GM12872 (cell line): Measurements from ENCODE around the gene HTR1E.

Experiments
- TF ChIP-seq, protein P1 (sequence below): IDR thresholded peaks from 3 replicates; pipeline ENCODE4 v1.5.1; 2011; ENCODE audit warnings: low read depth, mild to moderate bottlenecking, low read length, moderate library complexity; ENCODE audit not compliant: insufficient read depth

HTR1E gene

DNA sequence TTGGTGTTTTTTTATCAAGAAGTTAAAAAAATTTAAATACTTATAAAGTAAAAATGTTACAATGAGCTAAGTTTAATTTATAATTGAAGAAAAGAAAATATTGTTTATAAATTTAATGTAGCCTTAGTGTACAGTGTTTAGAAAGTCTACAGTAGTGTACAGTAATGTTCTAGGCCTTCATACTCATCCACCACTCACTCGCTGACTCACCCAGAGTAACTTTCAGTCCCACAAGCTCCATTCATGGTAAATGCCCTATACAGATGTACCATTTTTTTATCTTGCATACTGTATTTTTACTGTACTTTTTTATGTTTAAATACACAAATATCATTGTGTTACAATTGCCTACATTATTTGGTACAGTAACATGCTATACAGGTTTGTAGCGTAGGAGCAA, 26.0 kb downstream of the HTR1E start:
- TF ChIP-seq, protein P1, sequence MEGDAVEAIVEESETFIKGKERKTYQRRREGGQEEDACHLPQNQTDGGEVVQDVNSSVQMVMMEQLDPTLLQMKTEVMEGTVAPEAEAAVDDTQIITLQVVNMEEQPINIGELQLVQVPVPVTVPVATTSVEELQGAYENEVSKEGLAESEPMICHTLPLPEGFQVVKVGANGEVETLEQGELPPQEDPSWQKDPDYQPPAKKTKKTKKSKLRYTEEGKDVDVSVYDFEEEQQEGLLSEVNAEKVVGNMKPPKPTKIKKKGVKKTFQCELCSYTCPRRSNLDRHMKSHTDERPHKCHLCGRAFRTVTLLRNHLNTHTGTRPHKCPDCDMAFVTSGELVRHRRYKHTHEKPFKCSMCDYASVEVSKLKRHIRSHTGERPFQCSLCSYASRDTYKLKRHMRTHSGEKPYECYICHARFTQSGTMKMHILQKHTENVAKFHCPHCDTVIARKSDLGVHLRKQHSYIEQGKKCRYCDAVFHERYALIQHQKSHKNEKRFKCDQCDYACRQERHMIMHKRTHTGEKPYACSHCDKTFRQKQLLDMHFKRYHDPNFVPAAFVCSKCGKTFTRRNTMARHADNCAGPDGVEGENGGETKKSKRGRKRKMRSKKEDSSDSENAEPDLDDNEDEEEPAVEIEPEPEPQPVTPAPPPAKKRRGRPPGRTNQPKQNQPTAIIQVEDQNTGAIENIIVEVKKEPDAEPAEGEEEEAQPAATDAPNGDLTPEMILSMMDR = no peak

DNA sequence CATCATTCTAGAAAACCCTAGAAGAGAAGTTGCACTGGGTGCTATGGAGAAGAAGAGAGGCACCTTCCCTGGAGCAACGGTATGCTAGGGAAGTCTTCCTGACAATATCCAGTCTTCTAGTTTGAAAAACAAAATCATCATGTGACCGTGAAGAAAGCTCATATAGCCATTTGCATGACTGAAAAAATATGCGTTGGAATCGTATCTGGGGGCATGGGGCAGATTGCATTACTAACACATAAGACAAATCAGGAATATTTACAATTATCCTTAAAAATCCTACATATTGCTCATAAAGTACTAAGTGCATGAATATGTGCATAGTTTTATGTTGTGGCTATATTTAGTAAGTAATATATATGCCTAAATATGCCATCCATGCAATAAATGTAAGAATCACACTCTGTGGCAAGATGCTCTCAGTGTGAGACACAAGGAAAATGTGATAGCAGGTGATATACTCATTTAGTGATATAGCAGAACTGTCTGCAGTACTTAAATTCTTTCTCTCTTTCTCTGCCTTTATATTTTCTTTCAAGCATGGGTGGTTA, 26.8 kb downstream of the HTR1E start:
- TF ChIP-seq, protein P1 = no peak

DNA sequence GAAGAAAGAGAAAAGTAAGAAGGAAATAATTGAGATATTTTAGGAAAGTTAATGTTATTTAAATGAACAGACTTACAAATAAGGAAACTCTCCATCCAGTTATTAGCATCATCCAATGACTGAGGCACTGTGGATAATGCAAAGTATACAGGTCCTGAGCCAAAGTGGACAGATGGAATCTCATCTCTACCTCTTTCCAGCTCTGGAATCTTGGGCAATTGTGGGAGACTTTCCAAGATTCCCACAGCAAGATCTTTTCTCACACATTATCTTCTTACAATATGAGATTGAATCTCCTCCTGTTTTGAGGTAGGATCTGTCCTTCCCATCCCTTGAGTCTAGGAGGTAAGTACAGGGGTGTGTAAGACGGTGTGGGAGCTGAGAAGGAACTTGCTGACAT, 28.9 kb downstream of the HTR1E start:
- TF ChIP-seq, protein P1 = no peak

DNA sequence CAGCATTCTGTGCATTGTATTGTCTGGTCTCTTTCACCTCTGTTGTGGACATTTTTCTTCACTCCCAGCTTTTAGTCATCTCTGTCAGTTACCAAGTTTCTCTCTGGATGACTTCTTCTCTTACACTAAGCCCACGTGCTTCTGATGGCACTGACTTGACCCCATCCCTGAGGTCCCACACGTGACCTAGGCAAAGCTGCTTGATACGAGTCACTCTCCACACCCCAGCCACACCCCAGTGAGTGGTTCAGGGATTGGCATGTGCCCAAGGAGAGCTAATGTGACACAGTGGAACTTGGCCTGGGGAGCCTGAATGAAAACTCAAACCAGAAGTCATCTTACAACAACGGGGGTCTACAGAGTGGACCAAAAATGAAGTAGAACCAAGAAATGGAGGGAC, 32.2 kb downstream of the HTR1E start:
- TF ChIP-seq, protein P1 = no peak

DNA sequence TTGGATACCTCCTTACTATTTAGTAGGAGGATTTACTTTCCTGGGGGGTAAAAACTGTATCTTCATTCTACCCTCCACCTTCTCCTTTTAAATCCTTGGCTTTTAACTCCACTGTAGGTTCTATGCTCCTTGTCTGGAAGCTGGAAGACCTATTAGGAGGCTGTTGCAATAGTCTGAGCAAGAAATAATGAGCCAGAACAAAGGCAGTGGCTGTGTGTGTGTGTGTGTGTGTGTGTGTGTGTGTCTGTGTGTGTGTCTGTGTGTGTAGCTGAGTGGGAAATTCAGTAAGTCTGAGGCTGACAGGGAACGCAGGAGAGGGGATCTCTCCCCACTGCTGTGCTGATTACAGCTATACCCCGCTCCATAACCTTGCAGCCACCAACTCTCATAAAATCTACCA, 35.8 kb downstream of the HTR1E start:
- TF ChIP-seq, protein P1 = no peak

DNA sequence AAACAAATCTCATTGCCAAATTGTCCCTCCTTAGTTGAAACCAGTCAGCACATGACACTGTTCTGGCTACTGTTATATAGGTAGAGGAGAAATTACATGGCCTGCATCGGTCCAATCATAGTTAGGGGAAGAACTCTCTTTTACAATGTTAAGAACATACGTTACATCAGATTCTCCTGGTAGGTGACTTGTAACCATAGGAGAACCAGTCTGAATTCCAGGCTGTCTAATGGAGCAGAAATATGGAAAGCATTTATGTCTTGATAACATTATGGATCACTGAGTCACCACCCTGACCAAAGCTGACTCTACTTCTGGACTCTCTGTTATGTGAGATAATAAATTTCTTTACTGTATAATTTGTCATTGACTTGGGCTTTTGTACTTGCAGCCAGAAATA, 40.9 kb downstream of the HTR1E start:
- TF ChIP-seq, protein P1 = no peak

DNA sequence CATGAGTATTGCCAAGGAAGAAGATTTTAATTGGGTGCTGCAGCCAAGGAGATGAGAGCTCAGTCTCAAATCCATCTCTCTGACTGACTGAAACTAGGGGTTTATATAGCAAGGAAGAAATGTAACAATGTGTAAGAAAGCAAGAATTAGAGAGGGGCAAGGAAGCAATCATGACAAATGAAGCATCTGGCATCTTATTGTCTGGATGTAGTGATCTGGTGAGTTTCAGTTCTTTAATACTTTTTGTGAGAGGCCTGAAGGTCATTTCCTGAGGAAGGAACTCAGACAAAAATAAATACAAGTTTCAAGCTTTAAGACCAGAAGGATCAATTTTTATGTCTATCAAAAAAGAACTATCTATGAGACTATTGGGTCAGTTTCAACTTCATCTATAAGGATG, 64.2 kb downstream of the HTR1E start:
- TF ChIP-seq, protein P1 = no peak
